AG09309 (cell line): ENCODE data around the gene MLYCD.

Experiments used
- DNase-seq: peaks from one replicate; pipeline ENCODE4 v3.0.0-alpha.2; 2010; ENCODE audit warnings: low read depth
- H3K4me3 ChIP-seq: 2 replicates; pipeline ENCODE4 v1.5.1; 2011; ENCODE audit warnings: mild to moderate bottlenecking, low read depth, low read length, moderate library complexity; ENCODE audit not compliant: control insufficient read depth
- TF ChIP-seq, protein P1 (sequence below): IDR thresholded peaks from 2 replicates; pipeline ENCODE4 v1.5.1; 2011; ENCODE audit warnings: mild to moderate bottlenecking, low read depth, low read length, inconsistent platforms; ENCODE audit not compliant: insufficient read depth, control insufficient read depth; ENCODE audit errors: missing control alignments

The MLYCD gene

DNA sequence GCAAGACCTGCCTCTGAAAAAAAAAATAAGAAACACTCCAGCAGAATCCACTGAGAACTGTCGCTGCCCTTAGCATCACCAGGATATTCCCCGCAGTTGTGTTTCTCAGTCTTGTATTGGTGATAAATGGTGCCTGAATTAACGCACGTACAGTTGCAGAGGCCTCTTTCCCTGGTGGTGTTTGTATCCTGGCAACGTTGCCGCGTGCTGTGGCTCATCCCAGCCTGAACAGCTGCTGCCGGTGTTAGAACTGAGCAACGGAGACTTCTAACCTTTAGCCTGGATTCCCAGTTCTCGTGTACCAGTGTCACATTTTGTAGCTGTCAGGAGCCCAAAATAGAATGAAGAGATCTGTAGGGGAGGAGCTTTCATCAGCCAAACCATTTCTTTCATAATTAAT, 4.8 kb downstream of the MLYCD start:
- TF ChIP-seq, protein P1, sequence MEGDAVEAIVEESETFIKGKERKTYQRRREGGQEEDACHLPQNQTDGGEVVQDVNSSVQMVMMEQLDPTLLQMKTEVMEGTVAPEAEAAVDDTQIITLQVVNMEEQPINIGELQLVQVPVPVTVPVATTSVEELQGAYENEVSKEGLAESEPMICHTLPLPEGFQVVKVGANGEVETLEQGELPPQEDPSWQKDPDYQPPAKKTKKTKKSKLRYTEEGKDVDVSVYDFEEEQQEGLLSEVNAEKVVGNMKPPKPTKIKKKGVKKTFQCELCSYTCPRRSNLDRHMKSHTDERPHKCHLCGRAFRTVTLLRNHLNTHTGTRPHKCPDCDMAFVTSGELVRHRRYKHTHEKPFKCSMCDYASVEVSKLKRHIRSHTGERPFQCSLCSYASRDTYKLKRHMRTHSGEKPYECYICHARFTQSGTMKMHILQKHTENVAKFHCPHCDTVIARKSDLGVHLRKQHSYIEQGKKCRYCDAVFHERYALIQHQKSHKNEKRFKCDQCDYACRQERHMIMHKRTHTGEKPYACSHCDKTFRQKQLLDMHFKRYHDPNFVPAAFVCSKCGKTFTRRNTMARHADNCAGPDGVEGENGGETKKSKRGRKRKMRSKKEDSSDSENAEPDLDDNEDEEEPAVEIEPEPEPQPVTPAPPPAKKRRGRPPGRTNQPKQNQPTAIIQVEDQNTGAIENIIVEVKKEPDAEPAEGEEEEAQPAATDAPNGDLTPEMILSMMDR, result no peak
- H3K4me3 ChIP-seq, result no peak overlapping the region
- no peak for DNase-seq

DNA sequence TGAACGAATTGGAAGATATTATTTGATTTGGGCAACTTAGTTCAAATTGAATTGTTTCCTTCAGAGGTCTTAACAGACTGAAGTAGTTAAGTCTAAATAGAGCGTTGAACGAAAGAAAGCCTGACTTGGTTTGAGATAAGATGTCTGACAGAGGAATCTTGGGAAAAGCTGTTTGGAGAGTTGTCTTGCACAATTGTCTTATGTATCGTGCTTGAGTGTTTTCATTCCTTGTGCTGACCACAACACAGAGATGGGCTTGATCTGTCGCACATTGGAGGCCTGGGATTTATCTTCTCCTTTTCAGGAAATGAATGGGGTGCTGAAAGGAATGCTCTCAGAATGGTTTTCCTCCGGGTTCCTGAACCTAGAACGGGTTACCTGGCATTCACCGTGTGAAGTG, 7.8 kb downstream of the MLYCD start:
- no peak overlapping the region for H3K4me3 ChIP-seq
- TF ChIP-seq, protein P1, result no peak
- no peak for DNase-seq

DNA sequence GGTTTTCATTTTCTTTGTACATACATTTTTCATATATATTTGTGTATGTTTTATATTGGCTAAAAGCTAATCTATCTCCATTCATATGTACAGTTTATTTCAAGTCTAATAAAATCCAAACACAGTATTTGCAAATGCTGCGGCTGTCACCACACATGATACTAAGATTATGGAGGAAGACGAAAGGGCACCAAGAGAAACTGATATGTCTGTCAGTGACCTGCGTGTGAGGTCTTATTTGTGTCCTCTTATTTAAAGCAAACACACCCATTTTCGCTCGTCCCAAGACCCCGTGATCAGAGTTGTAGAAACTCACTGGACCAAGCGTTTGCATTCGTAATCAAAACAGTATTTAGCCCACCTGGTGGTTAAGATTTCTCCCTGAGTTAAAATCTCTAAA, 8.2 kb downstream of the MLYCD start:
- no peak for DNase-seq
- TF ChIP-seq, protein P1, result no peak

DNA sequence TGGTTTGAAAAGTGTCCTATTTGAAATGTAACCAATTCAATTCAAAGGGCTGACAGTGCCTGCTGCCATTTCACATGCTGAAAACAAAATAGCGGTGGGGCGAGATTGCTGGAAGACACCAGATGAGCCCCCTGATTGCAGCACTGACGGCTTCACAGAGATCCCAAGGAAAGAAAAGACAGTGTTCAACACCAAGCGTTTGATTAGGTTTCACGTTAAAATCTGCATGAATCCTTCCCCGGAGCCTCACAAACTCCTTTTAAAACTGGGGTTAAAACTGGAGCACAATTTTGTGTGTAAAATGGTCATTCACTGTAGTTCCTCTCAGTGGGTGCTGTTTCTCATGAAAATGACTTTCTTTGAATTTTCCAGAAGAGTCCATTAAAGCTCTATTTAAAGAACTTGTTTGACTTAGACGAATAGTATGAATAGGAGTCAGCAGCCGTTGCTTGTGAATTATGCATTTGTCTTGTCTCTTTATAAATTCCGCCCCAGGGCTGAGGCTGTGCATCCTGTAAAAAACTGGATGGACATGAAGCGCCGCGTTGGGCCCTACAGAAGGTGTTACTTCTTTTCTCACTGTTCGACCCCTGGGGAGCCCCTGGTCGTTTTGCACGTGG, 8.8 kb downstream of the MLYCD start:
- TF ChIP-seq, protein P1, result no peak
- H3K4me3 ChIP-seq, result no peak overlapping the region
- no peak for DNase-seq

More for the DNA sequence above, 8.2 kb downstream of the MLYCD start:
- H3K4me3 ChIP-seq, result no peak overlapping the region

DNA sequence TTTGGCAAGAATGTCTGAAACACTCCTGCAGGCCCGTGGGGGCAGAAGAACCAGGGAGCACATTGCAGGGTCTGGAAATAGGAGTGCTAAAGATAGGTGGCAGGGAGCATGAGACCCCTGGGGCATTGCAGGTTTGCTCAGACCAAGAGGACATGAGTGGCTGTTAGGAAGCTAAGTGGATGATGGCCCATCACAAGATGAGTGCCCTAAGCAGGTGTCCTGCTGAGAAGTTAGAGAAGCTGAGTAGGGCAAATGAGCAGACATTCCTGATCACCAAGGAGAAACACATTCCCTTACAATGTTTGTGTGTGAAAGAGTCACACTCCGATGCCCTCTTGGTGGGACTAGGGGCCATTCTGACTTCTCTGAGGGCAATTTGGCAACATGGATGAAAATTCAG, 9.9 kb downstream of the MLYCD start:
- H3K4me3 ChIP-seq, result no peak overlapping the region
- TF ChIP-seq, protein P1, result no peak
- DNase-seq, result no peak

DNA sequence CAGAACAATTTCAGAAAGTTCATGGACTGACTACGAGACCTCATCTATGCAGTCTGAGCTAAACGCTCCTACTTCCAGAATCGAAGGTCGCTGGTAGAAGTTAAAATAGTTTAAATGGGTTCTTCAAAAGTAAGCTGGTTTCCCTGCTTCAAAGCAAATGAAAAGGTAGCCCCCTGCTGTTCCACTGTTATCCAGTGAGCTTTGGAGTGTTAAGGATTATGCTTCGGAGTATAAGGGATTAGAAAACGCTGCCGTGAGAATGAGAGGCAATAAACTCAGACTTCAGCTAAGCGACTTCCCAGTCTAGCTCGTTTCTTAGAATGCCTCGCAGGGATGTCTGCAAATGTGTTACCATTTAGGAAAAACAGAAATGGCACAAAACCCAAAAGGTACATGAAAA, 12.4 kb downstream of the MLYCD start:
- TF ChIP-seq, protein P1, result no peak

More for the DNA sequence above, 12.4 kb downstream of the MLYCD start:
- no peak overlapping the region for H3K4me3 ChIP-seq
- DNase-seq, result no peak
